Heart right ventricle (tissue), 16 donors: Measurements from ENCODE around the gene LRMDA. TPM values are rescaled to one million over a fixed set of nuclear protein-coding genes. Genes with fewer than 3 reads are reported as not detected.

Experiments used
- ATAC-seq, 8 donors: fragments of 200-7000 bp; cut with Tn5 transposase; one replicate each; pipeline ENCODE4 v1.9.1; 2020; ENCODE audit warnings: mild to moderate bottlenecking in 8 of 8, moderate library complexity in 8 of 8, moderate number of reproducible peaks in 1 of 8
- DNase-seq, 2 donors: peaks; one replicate each; pipeline ENCODE4 v3.0.0-alpha.2; 2020
- H3K27ac ChIP-seq, 10 donors: fragments of 200-600 bp; sonication (generic) in 2 of 10; one replicate each; pipeline versions ENCODE4 v1.5.0 to v1.8.0; 2020 to 2022; ENCODE audit warnings: mild to moderate bottlenecking in 3 of 10
- H3K27me3 ChIP-seq, 7 donors: fragments of 200-600 bp; one replicate each; pipeline ENCODE4 v1.8.0; 2021 to 2022; ENCODE audit warnings: mild to moderate bottlenecking in 2 of 7
- H3K36me3 ChIP-seq, 9 donors: fragments of 200-600 bp; sonication (generic) in 1 of 9; one replicate each; pipeline versions ENCODE4 v1.5.0 to v1.8.0; 2020 to 2022; ENCODE audit warnings: mild to moderate bottlenecking in 2 of 9
- H3K4me1 ChIP-seq, 9 donors: fragments of 200-600 bp; sonication (generic) in 1 of 9; one replicate each; pipeline versions ENCODE4 v1.5.0 to v1.8.0; 2020 to 2022; ENCODE audit warnings: mild to moderate bottlenecking in 4 of 9
- H3K4me3 ChIP-seq, 10 donors: fragments of 200-600 bp; sonication (generic) in 2 of 10; one replicate each; pipeline versions ENCODE4 v1.5.0 to v1.8.0; 2020 to 2022; ENCODE audit warnings: mild to moderate bottlenecking in 7 of 10, moderate library complexity in 2 of 10
- H3K9me3 ChIP-seq, 11 donors: fragments of 200-600 bp in 10 of 11; sonication (generic) in 2 of 11; one replicate each; pipeline versions ENCODE4 v1.5.0 to v1.8.0; 2013 to 2022; ENCODE audit warnings: mild to moderate bottlenecking in 2 of 11, control low read depth in 1 of 11, moderate library complexity in 1 of 11
- WGBS, 2 donors: extraction: QIAGEN DNeasy Blood & Tissue Kit; methylation state at CpG; one replicate each; pipeline ENCODE4 v1.1.7; 2013; ENCODE audit warnings: inconsistent platforms in 1 of 2; 5-methylcytosine and 5-hydroxymethylcytosine counted together
- intact Hi-C, 10 donors: fragments of 100-400 bp; cut with DNase I; formaldehyde crosslinking; loops; one replicate each; pipeline versions ENCODE4 v1.11.1 to v1.14.2; 2022
- polyA plus RNA-seq, 2 donors: library from polyadenylated mRNA; stranded (reverse); fragments of 200-250 nt; gene quantifications; one replicate each; pipeline ENCODE4 v1.2.3, GENCODE V29; 2013
- total RNA-seq, 10 donors: library from RNA; stranded (reverse); fragmentation: NEBNext Ultra II Directional in 3 of 10; extraction: Animal tissue kit (Norgen Biotek cat#: 25700) in 3 of 10; gene quantifications; one replicate each; pipeline versions ENCODE4 v1.2.1 to v1.2.4, GENCODE V29; 2021 to 2023
- TF ChIP-seq, protein P1 (sequence below), 9 donors: fragments of 200-600 bp; sonication (generic) in 2 of 9; IDR thresholded peaks; one replicate each; pipeline versions ENCODE4 v1.5.0 to v1.8.0; 2021 to 2022; ENCODE audit warnings: antibody characterized with exemption in 9 of 9, mild to moderate bottlenecking in 5 of 9, moderate library complexity in 1 of 9
- donor health status: Arrhythmogenic right ventricular cardiomyopathy.
- donor health status: ischemic (EF 13 %, LVEDD 7.1; RV severe dilation, severe dysfunction).
- donor health status: healthy with polysubstance abuse.
- donor health status: DM: no; HTN: yes; CAD: no.
- donor health status: DM: no; HTN: no; CAD: no.
- donor health status: ischemic (EF 25% LVEDD 6.9; RV normal size, moderate dysfunction).
- donor health status: ischemic (EF 25% LVEDD 5.7; RV mildly dilated, moderate dysfunction).
- donor health status: healthy.
- donor health status: DM: yes; HTN: yes; CAD: no.
- donor health status: Ischemic cardiomyopathy.
- donor health status: ischemic (EF 35%, LVEDD 5.7; RV mildly dilated, moderate dysfunction).
- donor health status: nonischemic (EF 11% LVEDD 7.7; RV severe dilation, severe dysfunction).
- donor health status: DM: yes; HTN: yes; CAD: no.
- donor health status: PGD.
- donor health status: ischemic (EF 29% LVEDD 5.4; RV normal size, mild dysfunction).
- donor health status: nonischemic (EF 23%, LVEDD 6.1; RV moderate dilation, normal function).

Gene LRMDA
- total and polyA plus RNA-seq, 12 donors = 4.0 to 59.8 (median 12.7) TPM

DNA sequence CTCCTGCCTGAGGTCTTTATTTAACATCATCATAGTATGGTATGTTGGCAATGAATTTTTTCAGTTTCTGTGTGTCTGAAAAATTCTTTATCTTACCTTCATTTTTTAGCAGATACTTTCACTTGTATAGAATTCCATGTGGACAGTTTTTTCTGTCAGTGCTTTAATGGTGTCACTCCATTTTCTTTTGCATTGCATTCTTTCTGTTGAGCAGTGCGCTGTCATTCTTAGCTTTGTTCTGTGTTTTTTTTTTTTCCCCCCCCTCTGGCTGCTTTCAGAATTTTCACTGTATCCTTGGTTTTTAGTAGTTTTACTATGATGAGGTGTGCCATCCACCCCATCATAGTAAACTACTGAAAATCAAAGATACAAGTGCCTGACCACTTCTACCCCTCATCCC, 120.7 kb downstream of the LRMDA start:
- intact Hi-C loops = no loop called here
- no peak overlapping the region for H3K27ac ChIP-seq
- ATAC-seq (no peak), DNase-seq (no peak)
- WGBS, 2 donors = 97 to 100% methylated on average over 1 of the region's 1 CpG
- H3K9me3 ChIP-seq = peaks cover 0 to 21% (median 0%) of the 10 kb centered on the region in 11 donors
- no peaks in the 10 kb centered on the region for H3K27me3 ChIP-seq
- no peaks in the 10 kb centered on the region for H3K36me3 ChIP-seq
- H3K4me1 ChIP-seq = peaks cover 0 to 22% (median 16%) of the 10 kb centered on the region in 9 donors
- H3K4me3 ChIP-seq = no peak overlapping the region
- TF ChIP-seq, protein P1, sequence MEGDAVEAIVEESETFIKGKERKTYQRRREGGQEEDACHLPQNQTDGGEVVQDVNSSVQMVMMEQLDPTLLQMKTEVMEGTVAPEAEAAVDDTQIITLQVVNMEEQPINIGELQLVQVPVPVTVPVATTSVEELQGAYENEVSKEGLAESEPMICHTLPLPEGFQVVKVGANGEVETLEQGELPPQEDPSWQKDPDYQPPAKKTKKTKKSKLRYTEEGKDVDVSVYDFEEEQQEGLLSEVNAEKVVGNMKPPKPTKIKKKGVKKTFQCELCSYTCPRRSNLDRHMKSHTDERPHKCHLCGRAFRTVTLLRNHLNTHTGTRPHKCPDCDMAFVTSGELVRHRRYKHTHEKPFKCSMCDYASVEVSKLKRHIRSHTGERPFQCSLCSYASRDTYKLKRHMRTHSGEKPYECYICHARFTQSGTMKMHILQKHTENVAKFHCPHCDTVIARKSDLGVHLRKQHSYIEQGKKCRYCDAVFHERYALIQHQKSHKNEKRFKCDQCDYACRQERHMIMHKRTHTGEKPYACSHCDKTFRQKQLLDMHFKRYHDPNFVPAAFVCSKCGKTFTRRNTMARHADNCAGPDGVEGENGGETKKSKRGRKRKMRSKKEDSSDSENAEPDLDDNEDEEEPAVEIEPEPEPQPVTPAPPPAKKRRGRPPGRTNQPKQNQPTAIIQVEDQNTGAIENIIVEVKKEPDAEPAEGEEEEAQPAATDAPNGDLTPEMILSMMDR (IDR thresholded peaks at IDR 0.05) = no peak

DNA sequence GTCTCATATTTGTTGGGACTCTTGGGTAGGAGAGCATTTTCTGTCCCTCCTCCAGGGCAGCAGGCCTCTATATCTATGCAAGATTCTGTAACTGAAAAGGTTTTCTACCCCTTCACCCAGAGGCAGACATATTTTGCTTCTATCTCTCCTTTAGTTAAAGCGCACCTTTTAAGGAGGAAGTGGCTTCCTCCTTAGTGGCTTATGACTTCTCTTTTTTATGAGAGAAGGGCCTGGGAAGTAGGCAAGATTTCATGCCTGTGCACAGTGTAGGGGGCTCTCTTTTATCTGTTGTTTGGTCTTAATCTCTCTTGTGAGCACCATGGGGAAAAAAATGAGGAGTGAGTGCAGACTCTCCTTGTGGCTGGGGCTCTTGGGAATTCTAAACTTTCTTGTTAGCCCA, 122.1 kb downstream of the LRMDA start:
- no peak for DNase-seq
- H3K4me1 ChIP-seq = peaks cover 0 to 10% (median 3%) of the 10 kb centered on the region in 9 donors
- H3K4me3 ChIP-seq = no peak overlapping the region
- H3K9me3 ChIP-seq = peaks cover 0 to 27% (median 0%) of the 10 kb centered on the region in 11 donors
- 90 to 94% methylated on average over 1 of the region's 1 CpG for WGBS, 2 donors
- no peaks in the 10 kb centered on the region for H3K36me3 ChIP-seq
- intact Hi-C loops = no loop called here
- H3K27me3 ChIP-seq = no peaks in the 10 kb centered on the region
- TF ChIP-seq, protein P1 (IDR thresholded peaks at IDR 0.05) = no peak
- no peak for ATAC-seq
- H3K27ac ChIP-seq = no peak overlapping the region

DNA sequence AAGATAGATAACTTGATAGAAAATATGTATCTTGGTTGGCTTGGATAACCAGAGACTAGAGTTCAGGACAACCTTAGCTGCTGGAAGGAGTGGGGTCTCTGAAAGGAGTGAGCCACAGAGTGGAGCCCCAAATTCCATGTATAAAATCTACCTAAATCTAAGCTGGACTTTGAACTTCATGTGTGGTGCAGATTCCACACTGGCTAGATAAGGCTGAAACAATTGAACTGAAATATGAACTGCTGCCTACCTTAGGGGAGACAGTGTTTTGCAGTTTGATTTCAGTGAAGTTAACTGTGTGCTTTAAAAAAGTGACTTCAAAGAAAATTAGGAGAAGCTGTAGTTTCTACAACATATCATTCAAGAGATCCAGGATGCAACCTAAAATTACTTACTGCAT, 123.9 kb downstream of the LRMDA start:
- TF ChIP-seq, protein P1 (IDR thresholded peaks at IDR 0.05) = no peak
- Histone ChIP-seq H3K27me3 (no peaks in the 10 kb centered on the region), H3K4me3 (no peak overlapping the region), H3K36me3 (no peaks in the 10 kb centered on the region), H3K27ac (no peak overlapping the region), H3K4me1 (peaks cover 0 to 10% (median 0%) of the 10 kb centered on the region in 9 donors), H3K9me3 (peaks cover 0 to 25% (median 0%) of the 10 kb centered on the region in 11 donors)
- intact Hi-C loops = no loop called here
- no peak for DNase-seq
- no peak for ATAC-seq

DNA sequence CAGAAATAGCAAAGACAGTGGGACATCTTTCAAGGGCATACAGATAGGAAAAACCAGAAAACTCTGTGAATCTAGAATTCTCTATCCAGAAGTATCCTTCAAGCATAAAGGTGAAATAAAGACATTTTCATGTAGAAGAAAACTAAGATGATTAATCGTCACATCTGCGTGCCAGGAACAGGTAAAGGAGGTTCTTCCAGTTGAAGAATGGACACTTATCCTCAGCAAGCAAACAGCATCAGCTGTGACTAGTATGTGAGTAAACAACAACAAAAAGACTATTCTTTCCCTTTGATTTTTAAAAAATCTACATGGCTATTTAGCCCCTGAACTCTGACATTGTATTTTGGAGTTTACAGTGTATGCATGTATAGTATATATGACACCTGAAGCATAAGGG, 124.9 kb downstream of the LRMDA start:
- TF ChIP-seq, protein P1 (IDR thresholded peaks at IDR 0.05) = no peak
- H3K27me3 ChIP-seq = no peaks in the 10 kb centered on the region
- H3K4me3 ChIP-seq = no peak overlapping the region
- no peaks in the 10 kb centered on the region for H3K36me3 ChIP-seq
- H3K4me1 ChIP-seq = peaks cover 0 to 10% (median 0%) of the 10 kb centered on the region in 9 donors
- no peak overlapping the region for H3K27ac ChIP-seq
- DNase-seq (no peak), ATAC-seq (no peak)
- 45 to 74% methylated on average over 2 of the region's 2 CpGs for WGBS, 2 donors
- intact Hi-C loops = no loop called here
- peaks cover 0 to 21% (median 0%) of the 10 kb centered on the region in 11 donors for H3K9me3 ChIP-seq
